NB4 (cell line): Measurements from ENCODE around the gene WDR86.

Source experiments
- DNase-seq: peaks from one replicate; pipeline ENCODE4 v3.0.0; 2010; ENCODE audit warnings: low read depth
- H3K4me3 ChIP-seq: one replicate; pipeline ENCODE4 v1.5.1; 2011; ENCODE audit warnings: mild to moderate bottlenecking, low read depth, low read length, moderate library complexity
- MYC ChIP-seq: IDR thresholded peaks from 2 replicates; pipeline ENCODE4 v1.6.1; 2011; ENCODE audit warnings: low read depth, low read length
- POLR2A ChIP-seq: IDR thresholded peaks from 2 replicates; pipeline ENCODE4 v1.6.1; 2011; ENCODE audit warnings: mild to moderate bottlenecking; ENCODE audit not compliant: insufficient read length; ENCODE audit errors: extremely low read depth
- TF ChIP-seq, protein P1 (sequence below): IDR thresholded peaks from one replicate; pipeline ENCODE4 v1.5.1; 2012; ENCODE audit warnings: low read depth, low read length
- TF ChIP-seq, protein P2 (sequence below): IDR thresholded peaks from 2 replicates; pipeline ENCODE4 v1.6.1; 2011; ENCODE audit warnings: low read depth, low read length

The WDR86 gene

DNA sequence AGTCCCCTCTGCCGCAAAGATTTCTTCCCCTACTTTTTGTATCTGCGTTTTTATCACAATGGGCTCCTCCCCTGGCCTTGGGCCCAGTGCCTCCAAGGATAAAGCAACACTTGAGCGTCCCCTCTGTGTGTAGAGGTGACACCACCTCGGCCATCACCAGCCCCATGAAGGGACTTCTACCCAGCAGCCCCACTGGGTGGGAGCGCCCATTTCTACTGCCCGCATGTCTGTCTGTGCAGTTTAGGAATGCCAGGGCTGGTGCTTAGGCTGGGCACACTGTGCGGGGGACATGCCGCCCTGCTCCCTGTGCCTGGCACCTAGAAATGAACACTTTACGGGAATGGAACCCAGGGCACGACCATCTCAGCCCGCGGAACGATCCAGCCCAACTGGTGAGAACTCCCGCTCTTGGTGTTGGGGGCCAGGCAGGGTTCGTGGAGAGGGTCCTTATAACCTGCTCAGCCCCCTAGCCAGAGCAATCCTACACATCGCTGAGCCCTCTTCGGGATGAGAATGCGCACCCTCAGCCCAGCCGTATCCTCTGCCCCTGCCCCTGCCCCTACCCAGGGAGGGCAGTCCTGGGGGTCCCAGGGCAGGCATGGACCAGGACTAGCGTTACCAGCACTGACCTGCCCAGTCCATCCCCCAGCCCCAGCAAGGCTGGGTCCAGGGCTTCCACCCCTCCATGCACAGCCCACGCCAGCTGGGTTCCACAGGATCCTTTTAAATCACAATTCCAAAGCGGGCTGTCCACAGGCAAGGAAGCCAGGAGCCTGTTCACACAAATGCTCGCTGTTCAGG is 17.3 kb upstream of the WDR86 start:
- DNase-seq: no peak
- no peak overlapping the region for H3K4me3 ChIP-seq
- TF ChIP-seq POLR2A: no peak

DNA sequence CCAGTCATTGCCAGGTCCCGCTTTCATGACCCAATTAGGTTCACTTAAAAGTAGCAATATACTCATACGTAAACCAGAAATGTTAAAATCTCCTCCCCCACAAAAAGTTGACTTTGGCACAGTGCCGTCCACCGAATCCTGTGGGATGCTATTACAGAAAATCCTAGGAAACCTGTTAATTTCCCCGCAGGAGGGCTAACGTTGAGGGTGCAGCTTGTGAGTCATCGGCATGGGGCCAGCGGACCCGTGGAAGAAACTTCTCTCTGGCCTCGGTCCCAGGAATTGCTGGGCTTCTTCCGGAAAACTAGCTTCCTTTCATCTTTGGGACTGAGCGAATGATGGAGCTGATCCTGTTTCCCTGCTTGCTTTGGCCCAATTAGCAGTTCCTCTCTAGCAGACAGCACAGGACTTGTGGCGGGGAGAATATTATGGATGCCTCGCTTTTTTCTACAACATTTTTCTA is 16.6 kb upstream of the WDR86 start:
- H3K4me3 ChIP-seq: no peak overlapping the region
- no peak for DNase-seq
- TF ChIP-seq POLR2A (no peak), MYC (no peak)
- TF ChIP-seq, protein P1, sequence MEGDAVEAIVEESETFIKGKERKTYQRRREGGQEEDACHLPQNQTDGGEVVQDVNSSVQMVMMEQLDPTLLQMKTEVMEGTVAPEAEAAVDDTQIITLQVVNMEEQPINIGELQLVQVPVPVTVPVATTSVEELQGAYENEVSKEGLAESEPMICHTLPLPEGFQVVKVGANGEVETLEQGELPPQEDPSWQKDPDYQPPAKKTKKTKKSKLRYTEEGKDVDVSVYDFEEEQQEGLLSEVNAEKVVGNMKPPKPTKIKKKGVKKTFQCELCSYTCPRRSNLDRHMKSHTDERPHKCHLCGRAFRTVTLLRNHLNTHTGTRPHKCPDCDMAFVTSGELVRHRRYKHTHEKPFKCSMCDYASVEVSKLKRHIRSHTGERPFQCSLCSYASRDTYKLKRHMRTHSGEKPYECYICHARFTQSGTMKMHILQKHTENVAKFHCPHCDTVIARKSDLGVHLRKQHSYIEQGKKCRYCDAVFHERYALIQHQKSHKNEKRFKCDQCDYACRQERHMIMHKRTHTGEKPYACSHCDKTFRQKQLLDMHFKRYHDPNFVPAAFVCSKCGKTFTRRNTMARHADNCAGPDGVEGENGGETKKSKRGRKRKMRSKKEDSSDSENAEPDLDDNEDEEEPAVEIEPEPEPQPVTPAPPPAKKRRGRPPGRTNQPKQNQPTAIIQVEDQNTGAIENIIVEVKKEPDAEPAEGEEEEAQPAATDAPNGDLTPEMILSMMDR: no peak
- TF ChIP-seq, protein P2, sequence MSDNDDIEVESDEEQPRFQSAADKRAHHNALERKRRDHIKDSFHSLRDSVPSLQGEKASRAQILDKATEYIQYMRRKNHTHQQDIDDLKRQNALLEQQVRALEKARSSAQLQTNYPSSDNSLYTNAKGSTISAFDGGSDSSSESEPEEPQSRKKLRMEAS: no peak

DNA sequence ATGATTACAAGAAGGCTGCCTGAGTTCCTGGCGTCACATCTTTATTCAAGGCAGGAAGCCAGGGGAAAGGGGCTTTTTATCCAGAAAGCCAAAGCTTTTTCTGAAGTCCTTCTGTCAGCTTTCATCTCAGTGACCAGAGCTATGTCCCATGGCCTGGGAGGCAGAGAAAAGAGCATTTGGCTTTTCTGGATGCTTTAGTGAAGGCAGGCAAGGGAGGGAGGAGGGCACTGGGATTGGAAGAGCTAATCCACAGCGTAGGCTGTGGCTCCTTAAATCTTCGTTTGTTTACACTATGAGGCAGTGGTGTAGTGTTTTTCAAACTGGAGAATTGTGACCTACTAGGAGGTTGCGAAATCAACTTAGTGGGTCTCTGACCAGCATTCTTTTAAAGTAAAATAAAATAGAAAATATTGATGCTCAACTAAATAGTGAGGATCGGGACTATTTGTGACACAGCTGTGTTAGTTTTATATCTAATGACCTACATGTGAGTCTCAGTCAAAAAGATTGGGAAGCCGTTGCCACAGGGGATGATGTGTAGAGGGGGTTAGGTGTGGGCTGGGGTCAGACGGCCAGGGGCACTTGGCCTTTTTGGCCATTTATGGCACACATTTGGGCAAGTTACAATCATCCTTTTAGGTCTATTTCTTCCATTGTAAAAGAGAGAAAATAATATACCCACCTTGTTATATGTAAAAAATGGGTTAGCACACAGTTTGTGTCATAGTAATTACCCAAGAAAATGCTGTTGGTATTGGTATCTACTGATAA is 16.0 kb upstream of the WDR86 start:
- TF ChIP-seq MYC: no peak
- TF ChIP-seq, protein P1: no peak
- TF ChIP-seq, protein P2: no peak
- no peak for TF ChIP-seq POLR2A
- DNase-seq: no peak
- no peak overlapping the region for H3K4me3 ChIP-seq

DNA sequence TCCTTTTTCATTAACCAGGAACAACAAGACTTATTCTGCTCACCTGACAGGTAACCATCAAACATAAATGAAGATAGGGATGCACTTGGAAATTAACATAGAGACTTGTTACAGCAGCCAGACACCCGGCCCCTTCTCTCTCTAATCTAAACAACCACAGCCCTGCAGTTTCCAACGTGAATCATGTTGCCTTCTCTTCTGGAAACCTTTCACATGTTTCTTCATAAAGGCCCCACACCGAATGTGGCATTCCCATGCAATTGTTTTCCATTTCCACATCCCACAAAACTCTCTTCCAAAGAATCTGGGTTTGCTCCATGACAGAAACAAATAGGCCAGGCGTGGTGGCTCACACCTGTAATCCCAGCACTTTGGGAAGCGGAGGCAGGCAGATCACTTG is 15.0 kb upstream of the WDR86 start:
- H3K4me3 ChIP-seq: no peak overlapping the region
- DNase-seq: no peak

DNA sequence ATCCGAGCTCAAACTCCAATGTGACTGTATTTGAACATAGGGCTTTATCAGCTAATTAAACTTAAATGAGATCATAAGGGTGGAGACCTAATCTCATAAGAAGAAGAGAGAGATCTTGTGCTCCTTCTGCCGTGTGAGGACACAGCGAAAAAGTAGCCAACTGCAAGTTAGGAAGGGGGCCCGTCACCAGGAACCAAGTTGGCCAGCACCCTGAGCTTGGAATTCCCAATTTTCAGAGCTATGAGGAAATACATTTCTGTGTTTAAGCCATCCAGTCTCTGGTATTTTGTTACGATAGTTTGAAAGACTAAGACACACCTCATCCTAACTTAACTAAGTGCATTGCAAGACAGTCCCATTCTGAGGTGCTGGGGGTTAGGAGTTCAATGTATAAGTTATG is 14.1 kb upstream of the WDR86 start:
- no peak overlapping the region for H3K4me3 ChIP-seq
- no peak for DNase-seq
- TF ChIP-seq POLR2A (no peak), MYC (no peak)
- TF ChIP-seq, protein P1: no peak
- TF ChIP-seq, protein P2: no peak

More for the DNA sequence above, 15.0 kb upstream of the WDR86 start:
- TF ChIP-seq, protein P2: no peak
- TF ChIP-seq MYC (no peak), POLR2A (no peak)
- TF ChIP-seq, protein P1: no peak

DNA sequence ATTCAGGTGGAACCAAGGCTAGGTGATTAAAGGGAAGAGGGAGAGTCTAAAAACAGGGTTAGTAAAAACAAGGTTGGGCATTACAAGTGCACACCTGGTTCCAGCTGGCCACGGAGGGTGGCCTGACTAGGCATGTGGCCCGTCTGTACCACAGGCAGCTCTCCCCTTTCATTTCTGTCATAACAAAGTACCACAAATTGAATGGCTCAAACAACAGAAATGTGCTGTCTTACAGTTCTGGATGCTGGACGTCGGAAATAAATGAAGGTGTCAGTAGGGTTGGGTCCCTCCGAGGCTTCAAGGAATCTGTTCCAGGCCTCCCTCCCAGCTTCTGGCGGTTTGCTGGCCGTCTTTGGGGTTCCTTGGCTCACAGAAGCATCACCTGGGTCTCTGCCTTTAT is 13.4 kb upstream of the WDR86 start:
- no peak overlapping the region for H3K4me3 ChIP-seq
- TF ChIP-seq MYC (no peak), POLR2A (no peak)
- TF ChIP-seq, protein P2: no peak
- no peak for DNase-seq
